Germinal center (tissue), 1 donor: ENCODE results near the gene EPRS1.
"Not testable (repeated sequence)": the region's sequence is repeated elsewhere in the genome, so short reads cannot be mapped to it uniquely, and the experiment has no call there.

ENCODE experiments used
- DNase-seq: peaks from one replicate; pipeline ENCODE4 v3.0.0; 2012; ENCODE audit warnings: mixed read lengths, low spot score

Gene EPRS1

DNA sequence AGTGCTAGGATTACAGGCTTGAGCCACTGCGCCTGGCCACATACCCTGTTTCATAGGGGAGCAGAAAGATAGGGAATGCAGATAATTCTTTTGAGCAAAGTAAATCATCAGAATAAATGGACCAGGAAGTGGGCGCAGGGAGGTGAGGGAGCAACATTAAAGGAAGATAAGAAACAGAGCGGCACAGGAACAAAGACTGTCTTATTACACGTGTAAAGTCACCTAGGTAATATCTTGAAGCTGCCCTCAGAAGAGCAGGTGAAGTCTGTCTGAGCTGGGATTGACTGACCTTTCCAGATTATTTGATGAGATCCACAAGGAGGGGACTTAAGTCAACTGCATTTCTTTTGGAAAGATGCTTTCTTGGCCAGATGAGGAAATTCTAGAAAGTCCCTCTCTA, 7.7 kb downstream of the EPRS1 start:
- DNase-seq, result no peak

- not testable (repeated sequence) for DNase-seq
Observed at GRCh38 chr1:220037810-220038209, 8.5 kb downstream of the EPRS1 start.

- DNase-seq, result no peak
Observed at GRCh38 chr1:220032911-220033310, 13.4 kb downstream of the EPRS1 start.

DNA sequence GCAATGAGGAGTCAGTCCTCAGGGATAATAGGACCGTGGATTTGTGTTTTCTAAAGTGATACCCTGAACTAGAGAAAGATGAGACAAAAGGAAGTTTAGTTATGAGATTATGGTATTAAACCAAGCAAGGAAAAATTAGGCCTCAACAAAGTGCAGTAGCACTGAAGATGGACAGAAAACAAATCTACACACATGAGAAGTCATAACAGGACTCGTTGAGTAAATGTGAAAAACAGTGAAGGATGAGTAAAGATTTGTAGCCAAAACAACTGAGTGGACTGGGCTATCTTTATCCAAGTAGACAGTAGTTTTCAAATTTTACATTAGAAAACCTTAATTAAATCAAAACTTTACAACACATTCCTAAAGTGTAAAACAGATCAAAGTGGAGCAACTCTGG, 15.0 kb downstream of the EPRS1 start:
- DNase-seq, result no peak

DNA sequence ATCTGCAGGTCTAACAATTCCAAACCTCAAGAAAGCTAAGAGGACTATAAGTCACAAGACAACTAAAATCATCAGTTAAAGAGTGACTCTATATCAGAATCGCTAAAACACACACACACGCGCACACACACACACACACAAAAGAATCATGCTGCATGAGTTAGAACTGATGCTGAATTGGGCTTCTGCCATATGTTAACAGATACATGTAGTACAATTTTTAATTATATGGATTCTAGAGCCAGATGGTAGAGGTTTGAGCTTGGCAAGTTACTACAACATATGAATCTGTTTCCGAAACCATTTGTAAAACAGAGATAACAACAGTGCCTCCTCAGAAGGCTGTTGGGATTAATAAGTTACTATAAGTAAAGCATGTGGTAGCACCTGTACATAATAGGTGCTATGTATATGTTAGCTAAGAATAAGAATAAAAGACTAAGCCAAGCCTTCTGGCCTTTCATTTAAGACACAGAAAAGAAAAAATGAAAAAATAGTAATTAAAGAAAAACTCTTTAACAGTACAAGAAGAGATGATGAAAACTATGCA, 17.9 kb downstream of the EPRS1 start:
- DNase-seq, result no peak

DNA sequence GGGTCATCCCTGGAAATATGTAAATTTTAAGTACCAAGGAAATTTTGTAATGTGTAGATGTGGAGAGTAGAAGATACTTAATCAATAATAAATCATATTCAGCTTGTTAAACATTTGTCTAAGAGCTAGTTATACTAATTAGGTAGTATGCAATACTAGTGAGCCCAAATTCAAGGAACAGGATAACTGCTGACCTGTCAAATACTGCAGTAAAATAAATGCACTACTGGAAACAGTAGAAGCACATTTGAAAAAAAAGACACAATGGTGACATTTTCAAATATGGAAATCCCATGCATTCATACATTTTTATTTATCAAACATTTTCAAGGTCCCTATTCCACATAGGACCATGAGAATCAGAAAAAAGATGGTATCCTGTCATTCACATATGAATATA, 27.2 kb downstream of the EPRS1 start:
- DNase-seq, result no peak

- no peak for DNase-seq
Observed at GRCh38 chr1:220013497-220013896, 32.8 kb downstream of the EPRS1 start.

- no peak for DNase-seq
Observed at GRCh38 chr1:220012259-220012658, 34.0 kb downstream of the EPRS1 start.

DNA sequence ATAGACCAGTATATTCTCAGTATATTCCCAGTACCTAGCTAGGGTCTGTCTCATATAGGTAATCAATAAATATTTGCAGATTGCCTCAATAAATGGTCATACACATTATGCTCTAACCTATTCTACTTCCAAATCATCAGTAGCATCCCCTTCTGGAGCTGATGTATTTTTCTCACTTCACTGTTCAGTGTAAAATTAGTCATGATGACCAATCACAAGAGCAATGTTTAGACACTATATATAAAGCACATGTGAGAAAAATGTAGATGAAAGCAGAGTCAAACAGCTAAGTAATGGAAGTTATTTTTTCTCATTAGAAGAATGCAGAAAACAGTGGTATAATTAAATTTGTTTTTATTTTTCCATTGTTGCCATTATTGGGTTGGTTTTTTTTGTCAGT, 34.7 kb downstream of the EPRS1 start:
- DNase-seq, result no peak

DNA sequence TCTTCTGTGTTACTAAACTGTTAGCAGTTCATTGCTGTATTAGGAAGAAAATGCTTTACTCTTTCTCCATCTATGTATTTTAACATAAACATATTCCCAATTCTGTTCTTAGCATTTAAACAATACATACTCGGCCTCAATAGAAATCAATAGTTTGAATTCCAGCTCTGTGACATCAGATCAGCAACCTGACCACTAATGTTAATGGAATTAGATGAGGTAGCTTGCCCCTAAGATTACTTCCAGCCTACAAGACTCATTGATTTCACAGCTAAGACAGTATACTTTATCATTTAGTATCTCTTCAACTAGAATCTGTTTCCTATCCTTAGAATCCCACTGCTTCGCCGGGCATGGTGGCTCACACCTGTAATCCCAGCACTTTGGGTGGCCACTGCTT, 38.9 kb downstream of the EPRS1 start:
- DNase-seq, result no peak

GRCh38 chr1:220005489-220005888, 40.8 kb downstream of the EPRS1 start:
- DNase-seq, result no peak

- no peak for DNase-seq
Observed at GRCh38 chr1:220003610-220004299, 42.5 kb downstream of the EPRS1 start.

DNA sequence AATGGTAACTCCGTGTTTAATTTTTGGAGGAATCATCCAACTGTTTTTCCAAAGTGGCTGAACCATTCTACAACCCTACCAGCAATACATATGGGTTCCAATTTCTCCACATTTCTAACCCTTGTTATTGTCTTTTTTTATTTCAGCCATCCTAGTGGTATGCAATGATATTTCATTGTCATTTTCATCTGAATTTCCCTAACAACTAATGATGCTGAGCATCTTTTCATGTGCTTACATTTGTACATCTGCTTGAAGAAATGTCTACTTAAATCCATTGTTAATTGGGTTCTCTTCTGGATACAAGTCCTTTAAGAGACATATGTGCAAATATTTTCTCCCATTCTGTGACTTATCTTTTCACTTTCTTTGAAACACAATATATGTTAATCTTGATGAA, 43.3 kb downstream of the EPRS1 start:
- DNase-seq, result no peak

DNA sequence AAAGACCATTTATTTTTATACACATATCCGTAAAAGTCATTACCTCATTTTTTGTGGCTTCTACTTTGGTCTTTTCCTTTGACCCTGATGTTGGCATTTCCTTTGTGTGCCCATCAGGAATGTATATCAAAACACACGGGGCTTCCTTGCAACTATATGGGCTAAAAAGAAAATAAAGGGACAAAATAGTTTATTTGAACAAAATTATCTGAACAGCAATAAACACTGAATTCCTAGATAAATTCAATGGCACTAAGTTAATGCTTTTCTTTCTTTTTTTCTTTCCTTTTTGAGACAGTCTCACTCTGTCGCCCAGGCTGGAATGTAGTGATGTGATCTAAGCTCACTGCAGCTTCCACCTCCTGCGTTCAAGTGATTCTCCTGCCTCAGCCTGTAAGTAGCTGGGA, 45.2 kb downstream of the EPRS1 start:
- DNase-seq, result no peak

DNA sequence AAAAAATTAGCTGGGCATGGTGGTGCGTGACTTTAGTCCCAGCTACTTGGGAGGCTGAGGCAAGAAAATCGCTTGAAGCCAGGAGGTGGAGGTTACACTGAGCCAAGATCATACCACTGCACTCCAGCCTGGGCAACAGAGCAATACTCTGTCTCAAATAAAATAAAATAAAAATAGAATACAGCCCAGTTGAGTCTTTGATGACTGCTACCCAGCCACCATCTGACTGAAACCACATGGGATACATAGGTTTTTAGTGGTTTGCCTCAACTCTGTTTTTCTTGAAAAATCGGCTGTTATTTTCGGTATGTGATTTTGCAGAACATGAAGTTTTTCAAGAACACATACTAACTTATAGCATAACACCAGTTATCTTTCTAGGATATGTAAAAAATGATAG, 46.5 kb downstream of the EPRS1 start:
- no peak for DNase-seq
